Heart left ventricle (tissue), 13 donors: Measurements from ENCODE around the gene CNRIP1.

Experiments used
- CTCF ChIP-seq, 12 donors: fragments of 200-600 bp; sonication (generic) in 4 of 12; IDR thresholded peaks; one replicate each; pipeline versions ENCODE4 v1.5.0 to v1.8.0; 2018 to 2022; ENCODE audit warnings: antibody characterized with exemption in 12 of 12, mild to moderate bottlenecking in 5 of 12
- POLR2A ChIP-seq, 2 donors: fragments of 450-650 bp; IDR thresholded peaks; one replicate each; pipeline ENCODE4 v1.6.1; 2017; ENCODE audit warnings: antibody characterized with exemption in 2 of 2, mild to moderate bottlenecking in 2 of 2, moderate library complexity in 2 of 2
- donor health status: ischemic (EF 13 %, LVEDD 7.1; RV severe dilation, severe dysfunction).
- donor health status: DM: no; HTN: yes; CAD: no.
- donor health status: DM: no; HTN: no; CAD: no.
- donor health status: ischemic (EF 25% LVEDD 6.9; RV normal size, moderate dysfunction).
- donor health status: ischemic (EF 25% LVEDD 5.7; RV mildly dilated, moderate dysfunction).
- donor health status: ischemic (EF 35%, LVEDD 5.7; RV mildly dilated, moderate dysfunction).
- donor health status: nonischemic (EF 11% LVEDD 7.7; RV severe dilation, severe dysfunction).
- donor health status: DM: yes; HTN: yes; CAD: no.
- donor health status: PGD.
- donor health status: ischemic (EF 29% LVEDD 5.4; RV normal size, mild dysfunction).
- donor health status: nonischemic (EF 23%, LVEDD 6.1; RV moderate dilation, normal function).

GRCh38 chr2:68333931-68334330 is 14.2 kb upstream of the CNRIP1 start:
- TF ChIP-seq CTCF (IDR thresholded peaks at IDR 0.05), result no peak
- TF ChIP-seq POLR2A (IDR thresholded peaks at IDR 0.05), result no peak
